Measurements from ENCODE around the gene SPATA24.

The SPATA24 gene

DNA sequence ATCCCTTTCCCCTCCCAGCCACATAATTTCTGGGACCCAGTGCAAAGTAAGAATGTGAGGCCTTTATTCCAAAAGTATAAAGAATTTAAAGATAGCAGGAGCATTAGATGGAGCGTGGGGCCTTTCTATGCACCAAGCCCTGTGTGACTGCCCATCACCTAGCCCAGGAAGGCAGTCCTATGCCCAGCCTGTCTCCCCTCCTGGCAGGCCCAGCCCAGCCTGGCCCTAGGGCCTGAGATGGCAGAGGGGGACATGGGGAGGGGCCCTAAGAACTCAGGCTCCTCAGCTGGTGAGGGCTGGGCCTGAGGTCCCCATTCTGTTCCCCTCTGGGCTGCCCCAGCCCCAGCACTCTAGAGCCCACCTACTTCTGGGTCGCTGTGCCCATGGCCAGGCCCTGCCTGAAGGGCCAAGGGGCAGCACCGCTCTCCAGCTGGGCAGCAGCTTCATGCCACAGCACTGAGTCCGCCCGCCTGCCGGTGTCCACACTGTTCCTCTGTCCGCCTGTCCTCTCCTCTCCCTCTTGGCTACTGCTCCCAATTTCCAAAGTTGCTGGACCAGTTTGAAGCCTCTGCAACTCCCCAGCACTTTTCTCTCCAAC, 19.8 kb downstream of the SPATA24 start:
- TF ChIP-seq, protein P1, sequence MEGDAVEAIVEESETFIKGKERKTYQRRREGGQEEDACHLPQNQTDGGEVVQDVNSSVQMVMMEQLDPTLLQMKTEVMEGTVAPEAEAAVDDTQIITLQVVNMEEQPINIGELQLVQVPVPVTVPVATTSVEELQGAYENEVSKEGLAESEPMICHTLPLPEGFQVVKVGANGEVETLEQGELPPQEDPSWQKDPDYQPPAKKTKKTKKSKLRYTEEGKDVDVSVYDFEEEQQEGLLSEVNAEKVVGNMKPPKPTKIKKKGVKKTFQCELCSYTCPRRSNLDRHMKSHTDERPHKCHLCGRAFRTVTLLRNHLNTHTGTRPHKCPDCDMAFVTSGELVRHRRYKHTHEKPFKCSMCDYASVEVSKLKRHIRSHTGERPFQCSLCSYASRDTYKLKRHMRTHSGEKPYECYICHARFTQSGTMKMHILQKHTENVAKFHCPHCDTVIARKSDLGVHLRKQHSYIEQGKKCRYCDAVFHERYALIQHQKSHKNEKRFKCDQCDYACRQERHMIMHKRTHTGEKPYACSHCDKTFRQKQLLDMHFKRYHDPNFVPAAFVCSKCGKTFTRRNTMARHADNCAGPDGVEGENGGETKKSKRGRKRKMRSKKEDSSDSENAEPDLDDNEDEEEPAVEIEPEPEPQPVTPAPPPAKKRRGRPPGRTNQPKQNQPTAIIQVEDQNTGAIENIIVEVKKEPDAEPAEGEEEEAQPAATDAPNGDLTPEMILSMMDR (IDR thresholded peaks at IDR 0.05; ENCODE audit: low read depth, low read length), result no peak
- H3K4me3 ChIP-seq (ENCODE audit: low read depth, low read length), result no peak overlapping the region

DNA sequence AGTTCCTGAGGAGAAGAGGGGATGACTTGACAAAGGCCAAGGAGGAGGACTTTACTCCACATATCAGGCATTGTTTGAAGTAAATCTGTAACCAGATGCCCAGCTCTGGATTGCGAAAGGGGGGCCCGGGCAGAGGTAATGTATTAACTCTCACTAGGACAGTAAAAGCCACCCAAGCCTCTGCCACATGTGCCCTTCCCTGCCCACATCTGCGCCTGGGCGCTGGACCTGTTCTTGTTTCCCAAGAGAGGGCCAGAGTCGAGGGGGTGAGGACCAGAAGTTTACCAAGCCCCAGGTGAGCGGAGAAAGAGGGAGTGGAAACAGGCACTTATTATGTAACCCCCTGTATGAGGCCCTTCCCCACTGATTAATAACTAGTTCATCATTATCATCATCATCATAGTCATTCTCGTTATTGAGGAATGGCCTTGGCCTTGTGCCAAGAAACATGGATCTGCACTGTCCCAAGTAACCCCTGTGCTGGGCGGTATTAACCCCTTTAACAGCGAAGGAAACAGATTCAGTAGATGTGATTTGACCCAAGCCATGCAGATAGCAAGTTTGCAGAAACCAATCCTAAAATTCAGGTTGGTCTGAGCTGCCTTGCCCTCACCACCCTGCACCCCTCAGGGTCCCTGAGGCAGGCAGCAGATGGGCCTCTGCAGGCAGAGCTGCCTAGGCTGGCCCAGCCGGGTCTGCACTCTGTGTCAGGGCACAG, 20.5 kb downstream of the SPATA24 start, which contains the start of gene SLC23A1:
Gene SLC23A1 (minus strand): TSS at position 23 of the 718 bp plus-strand sequence. CDS start 44 bp downstream, outside the sequence.
- TF ChIP-seq, protein P1 (IDR thresholded peaks at IDR 0.05; ENCODE audit: low read depth, low read length), result no peak
- Histone ChIP-seq H3K27me3 (ENCODE audit: insufficient read depth, low read depth, severe bottlenecking) (no peaks in the 10 kb centered on the region), H3K36me3 (no peaks in the 10 kb centered on the region), H3K4me3 (ENCODE audit: low read depth, low read length) (no peak within 1 kb of the TSS), H3K27ac (peak within 1 kb of the TSS; percentile 2; the same call in 1 of the 2 replicates), H3K9me3 (ENCODE audit: severe bottlenecking) (no peaks in the 10 kb centered on the region)
- DNase-seq, result no peak

More for the DNA sequence above, 19.8 kb downstream of the SPATA24 start:
- Histone ChIP-seq H3K36me3 (no peaks in the 10 kb centered on the region), H3K27ac (no peak overlapping the region), H3K9me3 (ENCODE audit: severe bottlenecking) (no peaks in the 10 kb centered on the region), H3K27me3 (ENCODE audit: insufficient read depth, low read depth, severe bottlenecking) (no peaks in the 10 kb centered on the region)
- no peak for DNase-seq

DNA sequence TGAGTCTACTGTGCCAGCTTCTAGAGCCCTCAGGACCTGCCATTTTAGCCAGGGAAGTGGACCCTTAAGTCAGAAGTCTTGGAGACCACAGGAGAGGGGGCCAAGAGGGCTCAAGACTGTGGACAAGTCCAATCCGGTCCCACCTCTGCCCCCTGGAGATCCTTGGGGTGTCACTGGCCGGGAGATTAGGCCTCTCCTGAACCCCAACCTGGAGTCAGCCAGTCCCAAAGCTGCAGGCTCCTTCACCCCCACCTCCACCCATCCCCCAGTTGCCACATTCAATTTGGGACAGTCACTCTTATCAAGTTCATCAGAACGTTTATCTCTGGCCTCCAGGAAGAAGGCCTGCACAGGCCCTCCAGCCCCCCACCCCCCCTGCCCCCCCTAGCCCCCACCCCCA, 21.1 kb downstream of the SPATA24 start:
- H3K4me3 ChIP-seq (ENCODE audit: low read depth, low read length), result no peak overlapping the region
- DNase-seq, result no peak

DNA sequence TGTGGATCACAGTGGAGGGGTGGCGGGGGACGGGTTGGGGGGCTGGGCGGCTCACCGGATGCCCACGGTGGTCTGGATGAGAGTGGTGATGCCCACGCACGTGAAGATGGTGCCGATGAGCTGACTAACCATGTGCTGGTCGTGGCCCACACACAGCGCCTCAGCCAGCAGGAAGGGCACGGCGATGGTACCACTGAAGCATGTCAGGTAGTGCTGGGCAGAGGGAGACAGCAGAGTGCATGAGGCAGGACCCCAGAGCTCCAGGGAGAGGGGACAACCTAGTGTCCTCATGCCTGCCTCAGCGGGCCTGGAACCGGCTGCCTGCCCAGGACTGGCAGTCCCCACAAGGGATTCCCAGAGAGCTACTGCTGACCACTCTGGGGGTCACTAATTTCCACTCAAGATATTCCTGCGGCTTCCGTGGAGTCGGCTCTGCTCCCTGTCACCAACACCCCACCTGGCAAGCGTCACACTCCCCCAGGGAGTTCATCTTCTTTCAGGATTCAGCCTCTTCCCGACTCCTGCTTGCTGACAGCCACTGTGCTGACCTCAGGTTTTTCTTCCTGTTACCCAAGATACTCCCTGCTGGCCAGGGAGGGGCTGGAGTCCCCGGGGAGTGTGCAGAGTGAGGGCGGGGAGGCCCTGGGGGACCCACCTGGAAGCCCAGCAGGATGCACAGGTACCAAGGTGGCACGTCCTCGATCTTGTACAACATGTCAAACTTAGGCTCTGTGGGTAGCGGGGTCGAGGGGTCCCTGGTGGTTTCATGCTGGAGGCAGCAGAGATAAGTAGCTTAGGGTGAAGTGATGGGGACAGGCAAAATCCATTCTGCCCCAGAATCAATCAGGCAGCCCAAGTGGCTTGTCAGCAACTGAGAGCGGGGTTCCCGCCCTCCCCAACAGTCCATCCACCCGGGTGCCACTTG, 21.8 kb downstream of the SPATA24 start:
- peak; percentile 27 for DNase-seq
- Histone ChIP-seq H3K36me3 (no peaks in the 10 kb centered on the region), H3K27me3 (ENCODE audit: insufficient read depth, low read depth, severe bottlenecking) (no peaks in the 10 kb centered on the region), H3K4me3 (ENCODE audit: low read depth, low read length) (no peak overlapping the region), H3K9me3 (ENCODE audit: severe bottlenecking) (no peaks in the 10 kb centered on the region), H3K27ac (peak overlapping the region; percentile 2; the same call in 1 of the 2 replicates)
- TF ChIP-seq, protein P1 (IDR thresholded peaks at IDR 0.05; ENCODE audit: low read depth, low read length), result no peak

More for the DNA sequence above, 21.1 kb downstream of the SPATA24 start:
- no peak overlapping the region for H3K27ac ChIP-seq
- TF ChIP-seq, protein P1 (IDR thresholded peaks at IDR 0.05; ENCODE audit: low read depth, low read length), result no peak
- H3K27me3 ChIP-seq (ENCODE audit: insufficient read depth, low read depth, severe bottlenecking), result no peaks in the 10 kb centered on the region
- no peaks in the 10 kb centered on the region for H3K36me3 ChIP-seq
- no peaks in the 10 kb centered on the region for H3K9me3 ChIP-seq (ENCODE audit: severe bottlenecking)

DNA sequence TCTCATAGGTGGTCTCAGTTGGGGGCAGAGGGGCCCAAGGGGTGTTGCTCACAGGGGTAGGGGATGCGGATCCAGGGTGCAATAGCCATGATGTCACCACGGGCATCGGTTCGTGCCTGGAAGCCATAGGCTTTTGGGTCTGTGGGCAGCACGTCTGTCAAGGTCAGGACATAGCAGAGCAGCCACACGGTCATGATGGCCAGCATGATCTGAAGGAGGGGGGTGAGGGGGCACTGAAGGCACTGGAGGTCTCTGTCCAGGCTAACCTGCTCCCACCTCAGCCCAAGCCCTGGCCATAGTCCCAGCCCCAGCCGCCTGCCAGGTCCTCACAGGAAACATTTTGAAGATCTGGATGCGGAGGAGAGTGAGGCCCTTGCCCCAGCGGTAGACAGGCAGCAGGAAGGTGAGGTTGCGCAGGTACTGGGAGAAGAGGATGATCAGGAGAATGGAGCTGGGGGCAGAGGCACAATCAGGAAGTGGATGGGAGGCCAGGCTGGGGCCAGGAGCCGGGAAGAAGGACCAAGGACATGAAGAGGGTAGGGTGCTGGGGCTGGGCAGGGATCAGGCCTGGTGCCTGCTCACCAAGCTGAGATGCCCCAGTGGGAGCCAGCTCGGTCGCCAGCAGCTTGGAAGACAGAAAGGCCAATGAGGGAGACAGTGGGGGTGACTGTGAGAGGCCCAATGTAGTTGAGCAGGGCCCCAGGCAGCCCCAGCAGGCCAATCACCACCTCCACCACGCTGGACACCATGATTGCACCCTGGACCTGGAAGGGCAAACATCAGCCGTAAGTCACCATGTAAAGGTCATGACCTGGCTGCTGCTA, 24.1 kb downstream of the SPATA24 start:
- no peak overlapping the region for H3K4me3 ChIP-seq (ENCODE audit: low read depth, low read length)
- no peaks in the 10 kb centered on the region for H3K27me3 ChIP-seq (ENCODE audit: insufficient read depth, low read depth, severe bottlenecking)
- DNase-seq, result no peak
- no peak overlapping the region for H3K27ac ChIP-seq
- no peaks in the 10 kb centered on the region for H3K9me3 ChIP-seq (ENCODE audit: severe bottlenecking)
- H3K36me3 ChIP-seq, result no peaks in the 10 kb centered on the region
- TF ChIP-seq, protein P1 (IDR thresholded peaks at IDR 0.05; ENCODE audit: low read depth, low read length), result no peak
